ENCODE results near the gene ACBD5. TPM values are rescaled to one million over a fixed set of nuclear protein-coding genes. Genes with fewer than 3 reads are reported as not detected.

The ACBD5 gene
- total and polyA plus RNA-seq, 12 donors = 10.4 to 70.3 (median 45.7) TPM

- Histone ChIP-seq H3K27ac (no peak overlapping the region), H3K27me3 (no peaks in the 10 kb centered on the region), H3K9me3 (replicated peaks in 1 of 3) (no peaks in the 10 kb centered on the region), H3K36me3 (replicated peaks in 1 of 2) (no peaks in the 10 kb centered on the region), H3K4me3 (no peak overlapping the region), H3K4me1 (replicated peaks in 1 of 2) (peaks cover 0 to 5% of the 10 kb centered on the region in 2 donors)
- WGBS, 4 donors = 90 to 98% (median 92%) methylated on average over 3 of the region's 3 CpGs
- DNase-seq = no peak
- intact Hi-C loops (cut with DNase I) = no loop called here
- TF ChIP-seq CTCF (IDR thresholded peaks at IDR 0.05) = no peak
- no peak for TF ChIP-seq POLR2A (IDR thresholded peaks at IDR 0.05)
These were observed 6.8 kb upstream of the ACBD5 start for GRCh38 chr10:27247441-27247840.

- 75 to 80% (median 78%) methylated on average over 5 of the region's 5 CpGs for WGBS, 4 donors
- H3K27ac ChIP-seq = no peak overlapping the region
These were observed 6.4 kb upstream of the ACBD5 start for GRCh38 chr10:27247006-27247405.

GRCh38 chr10:27245836-27246235 is 5.2 kb upstream of the ACBD5 start:
- Histone ChIP-seq H3K4me3 (no peak overlapping the region), H3K27me3 (no peaks in the 10 kb centered on the region), H3K36me3 (replicated peaks in 1 of 2) (no peaks in the 10 kb centered on the region), H3K27ac (no peak overlapping the region), H3K9me3 (replicated peaks in 1 of 3) (no peaks in the 10 kb centered on the region), H3K4me1 (replicated peaks in 1 of 2) (peaks cover 4 to 14% of the 10 kb centered on the region in 2 donors)
- TF ChIP-seq POLR2A (IDR thresholded peaks at IDR 0.05) (no peak), CTCF (IDR thresholded peaks at IDR 0.05) (no peak)
- intact Hi-C loops (cut with DNase I) = no loop called here
- 66 to 83% (median 77%) methylated on average over 10 to 11 of the region's 11 CpGs for WGBS, 4 donors
- DNase-seq = no peak

More at GRCh38 chr10:27247006-27247405, 6.4 kb upstream of the ACBD5 start:
- DNase-seq = no peak
- Histone ChIP-seq H3K4me3 (no peak overlapping the region), H3K27me3 (no peaks in the 10 kb centered on the region), H3K4me1 (replicated peaks in 1 of 2) (peaks cover 0 to 5% of the 10 kb centered on the region in 2 donors), H3K36me3 (replicated peaks in 1 of 2) (no peaks in the 10 kb centered on the region), H3K9me3 (replicated peaks in 1 of 3) (no peaks in the 10 kb centered on the region)
- TF ChIP-seq POLR2A (IDR thresholded peaks at IDR 0.05) = no peak
- no peak for TF ChIP-seq CTCF (IDR thresholded peaks at IDR 0.05)
- intact Hi-C loops (cut with DNase I) = no loop called here

GRCh38 chr10:27244976-27245375 is 4.4 kb upstream of the ACBD5 start:
- H3K9me3 ChIP-seq (replicated peaks in 1 of 3) = no peaks in the 10 kb centered on the region
- no peak overlapping the region for H3K4me3 ChIP-seq
- peaks cover 4 to 15% of the 10 kb centered on the region in 2 donors for H3K4me1 ChIP-seq (replicated peaks in 1 of 2)
- no peaks in the 10 kb centered on the region for H3K27me3 ChIP-seq
- WGBS, 4 donors = 30 to 90% (median 60%) methylated on average over 1 of the region's 1 CpG
- H3K36me3 ChIP-seq (replicated peaks in 1 of 2) = no peaks in the 10 kb centered on the region
- no peak overlapping the region for H3K27ac ChIP-seq
- TF ChIP-seq POLR2A (IDR thresholded peaks at IDR 0.05) (no peak), CTCF (IDR thresholded peaks at IDR 0.05) (no peak)
- DNase-seq = no peak
- intact Hi-C loops (cut with DNase I) = no loop called here
